HFF-Myc (cell line): ENCODE results near the gene FUBP1.

Source experiments
- DNase-seq: peaks from one replicate; pipeline ENCODE4 v3.0.0-alpha.2; 2011; ENCODE audit warnings: low read depth; ENCODE audit errors: extremely low read depth
- H3K4me3 ChIP-seq: replicated peaks from 2 replicates; pipeline ENCODE4 v1.5.1; 2011; ENCODE audit warnings: low read depth, mild to moderate bottlenecking, control low read depth, low read length
- CTCF ChIP-seq: IDR thresholded peaks from 2 replicates; pipeline ENCODE4 v1.5.1; 2012; ENCODE audit warnings: mild to moderate bottlenecking, low read depth, low read length, control low read depth; ENCODE audit errors: missing control alignments

Gene FUBP1

DNA sequence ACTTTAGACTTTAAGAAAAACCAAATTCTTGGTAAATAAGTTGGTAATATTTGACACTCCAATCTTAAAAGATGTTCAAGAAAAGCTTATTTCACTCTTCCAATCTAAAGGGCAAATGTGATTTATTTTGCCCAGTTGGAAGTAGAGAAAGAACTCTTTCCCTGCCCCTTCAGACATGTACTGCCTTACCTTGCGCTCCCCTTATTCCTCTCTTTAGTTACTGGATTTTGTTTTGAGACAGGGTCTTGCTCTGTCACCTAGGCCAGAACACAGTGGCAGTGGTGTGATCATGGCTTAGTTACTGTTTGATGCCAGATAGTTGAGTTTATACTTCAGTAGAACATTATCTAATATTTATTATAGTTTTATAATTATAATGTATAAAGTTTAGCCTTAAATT is 27.5 kb downstream of the FUBP1 start:
- no peak for DNase-seq
- no peak for TF ChIP-seq CTCF
- H3K4me3 ChIP-seq = no peak overlapping the region

DNA sequence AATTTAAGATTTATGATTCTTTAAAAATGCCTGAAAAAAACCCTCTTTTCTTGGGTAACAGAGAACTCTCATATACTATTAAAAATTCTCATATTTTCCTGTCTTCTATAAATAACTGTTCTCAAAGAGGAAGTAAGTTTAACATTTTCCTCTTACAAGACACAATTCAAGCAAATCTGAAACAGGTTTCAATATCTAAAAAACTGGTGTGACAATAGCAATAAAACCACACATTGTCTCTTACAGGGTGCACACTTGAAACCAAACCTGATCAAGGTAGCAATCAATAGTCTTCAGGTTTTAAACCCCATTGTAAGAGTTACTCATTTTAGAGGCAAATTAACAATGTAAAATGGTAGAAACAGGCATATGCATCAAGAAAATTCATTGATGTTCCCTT is 28.0 kb downstream of the FUBP1 start:
- no peak for DNase-seq

GRCh38 chr1:77948841-77949424 is 29.9 kb downstream of the FUBP1 start:
- peak; percentile 22 for DNase-seq
- TF ChIP-seq CTCF = peak; percentile 27

More for the DNA sequence above, 28.0 kb downstream of the FUBP1 start:
- H3K4me3 ChIP-seq = no peak overlapping the region
- TF ChIP-seq CTCF = no peak

GRCh38 chr1:77945345-77945744 is 33.5 kb downstream of the FUBP1 start:
- no peak for DNase-seq
- no peak overlapping the region for H3K4me3 ChIP-seq
- TF ChIP-seq CTCF = no peak

More at GRCh38 chr1:77948841-77949424, 29.9 kb downstream of the FUBP1 start:
- no peak overlapping the region for H3K4me3 ChIP-seq

DNA sequence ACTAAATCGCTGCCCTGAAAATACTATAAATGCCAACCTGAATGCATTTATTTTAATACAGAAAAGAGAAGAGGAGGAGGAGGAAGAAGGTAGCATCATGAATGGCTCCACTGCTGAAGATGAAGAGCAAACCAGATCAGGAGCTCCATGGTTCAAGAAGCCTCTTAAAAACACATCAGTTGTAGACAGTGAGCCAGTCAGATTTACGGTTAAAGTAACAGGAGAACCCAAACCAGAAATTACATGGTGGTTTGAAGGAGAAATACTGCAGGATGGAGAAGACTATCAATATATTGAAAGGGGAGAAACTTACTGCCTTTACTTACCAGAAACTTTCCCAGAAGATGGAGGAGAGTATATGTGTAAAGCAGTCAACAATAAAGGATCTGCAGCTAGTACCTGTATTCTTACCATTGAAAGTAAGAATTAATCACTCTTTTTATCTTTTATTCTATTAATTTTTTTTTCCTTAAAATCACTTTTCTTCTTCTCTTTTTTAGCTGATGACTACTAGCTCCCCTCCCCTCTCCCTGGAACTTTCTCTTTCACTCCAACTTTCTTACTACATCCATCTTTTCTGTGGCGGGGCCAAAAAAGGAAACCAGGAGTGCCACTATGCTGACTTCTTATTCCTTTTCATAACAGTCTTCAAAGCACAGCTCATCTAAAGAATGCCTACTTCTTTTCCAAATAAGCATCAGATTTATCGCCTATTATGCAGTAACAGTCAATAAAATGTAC is 36.3 kb downstream of the FUBP1 start:
- DNase-seq = no peak
- TF ChIP-seq CTCF = no peak
- no peak overlapping the region for H3K4me3 ChIP-seq

DNA sequence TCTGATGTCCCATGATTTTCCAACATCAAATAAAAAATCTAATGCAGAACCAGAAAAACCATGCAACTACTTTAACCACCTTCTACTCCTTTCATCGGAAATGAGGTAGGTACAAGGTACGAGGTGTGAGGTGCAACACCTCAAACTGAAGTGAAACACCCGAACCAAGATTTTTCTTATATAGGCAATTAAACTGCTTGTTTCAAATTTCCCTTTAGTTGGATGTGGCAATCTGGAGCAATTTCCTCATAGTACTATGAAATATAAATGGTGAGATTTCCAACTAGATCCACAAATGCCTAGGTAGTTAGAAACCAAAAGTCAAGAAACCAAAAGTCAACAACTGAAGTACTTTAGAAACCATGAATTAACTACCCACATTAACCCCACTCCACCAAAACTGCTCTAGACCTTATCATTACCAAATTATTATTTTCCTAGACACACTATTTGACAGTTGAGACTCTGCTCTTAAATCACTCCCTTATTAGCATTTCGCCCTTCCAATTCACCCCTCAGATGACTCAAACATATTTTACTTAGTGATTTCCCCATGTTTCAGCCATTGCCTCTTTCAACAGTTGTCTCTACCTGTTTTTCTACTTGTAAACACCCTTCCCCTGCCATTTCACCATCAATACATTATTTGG is 37.8 kb downstream of the FUBP1 start:
- no peak overlapping the region for H3K4me3 ChIP-seq
- no peak for TF ChIP-seq CTCF
- DNase-seq = no peak
